ENCODE measurements around the gene KPNA3.
A peak's percentile ranks its signal among the peaks of the same experiment; 100 is the strongest.
"Not testable (repeated sequence)": the region's sequence is repeated elsewhere in the genome, so short reads cannot be mapped to it uniquely, and the experiment has no call there.

The KPNA3 gene, protein sequence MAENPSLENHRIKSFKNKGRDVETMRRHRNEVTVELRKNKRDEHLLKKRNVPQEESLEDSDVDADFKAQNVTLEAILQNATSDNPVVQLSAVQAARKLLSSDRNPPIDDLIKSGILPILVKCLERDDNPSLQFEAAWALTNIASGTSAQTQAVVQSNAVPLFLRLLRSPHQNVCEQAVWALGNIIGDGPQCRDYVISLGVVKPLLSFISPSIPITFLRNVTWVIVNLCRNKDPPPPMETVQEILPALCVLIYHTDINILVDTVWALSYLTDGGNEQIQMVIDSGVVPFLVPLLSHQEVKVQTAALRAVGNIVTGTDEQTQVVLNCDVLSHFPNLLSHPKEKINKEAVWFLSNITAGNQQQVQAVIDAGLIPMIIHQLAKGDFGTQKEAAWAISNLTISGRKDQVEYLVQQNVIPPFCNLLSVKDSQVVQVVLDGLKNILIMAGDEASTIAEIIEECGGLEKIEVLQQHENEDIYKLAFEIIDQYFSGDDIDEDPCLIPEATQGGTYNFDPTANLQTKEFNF

DNA sequence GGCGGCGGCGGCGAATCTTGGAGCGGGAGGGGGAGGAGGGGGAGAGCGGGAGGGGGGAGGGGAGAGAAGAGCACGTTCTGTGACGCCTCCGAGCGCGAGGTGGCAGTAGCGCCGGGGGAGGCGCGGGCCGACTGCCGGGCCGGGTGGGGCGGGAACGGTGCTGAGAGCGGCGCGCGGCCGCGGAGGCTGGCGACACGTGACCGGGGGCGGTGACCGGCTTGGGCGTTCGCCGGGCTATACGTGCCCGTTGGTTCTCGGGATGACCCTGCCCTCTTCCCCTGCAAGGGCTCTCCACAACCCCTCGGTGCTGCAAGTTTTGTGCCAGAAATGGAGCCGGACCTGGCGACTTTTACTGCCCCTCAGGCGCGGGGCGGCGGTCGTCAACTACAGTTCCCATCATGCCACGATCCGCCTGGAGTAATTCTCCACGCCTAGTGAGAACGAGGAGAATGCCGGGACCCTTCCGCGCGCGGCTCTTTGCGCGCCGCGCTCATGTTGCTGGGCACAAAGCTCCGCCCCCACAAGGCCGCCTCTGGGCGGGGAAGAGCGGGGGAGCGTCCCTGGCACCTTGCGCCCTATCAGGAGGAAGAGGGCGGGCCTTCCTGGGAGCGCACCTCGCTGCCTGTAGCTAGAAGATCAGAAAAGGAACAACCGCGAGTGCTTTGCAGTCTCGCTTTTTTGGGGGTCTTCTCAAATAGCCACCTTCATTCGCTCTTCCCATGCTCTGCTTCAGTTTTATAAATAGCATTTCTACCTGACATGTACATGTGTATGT, at the start of gene KPNA3:
Gene KPNA3, minus strand, starts transcription at position 133 of the 775 bp plus-strand sequence. CDS start 176 bp downstream, outside the sequence.
- FAIRE-seq: peak; percentile 91

DNA sequence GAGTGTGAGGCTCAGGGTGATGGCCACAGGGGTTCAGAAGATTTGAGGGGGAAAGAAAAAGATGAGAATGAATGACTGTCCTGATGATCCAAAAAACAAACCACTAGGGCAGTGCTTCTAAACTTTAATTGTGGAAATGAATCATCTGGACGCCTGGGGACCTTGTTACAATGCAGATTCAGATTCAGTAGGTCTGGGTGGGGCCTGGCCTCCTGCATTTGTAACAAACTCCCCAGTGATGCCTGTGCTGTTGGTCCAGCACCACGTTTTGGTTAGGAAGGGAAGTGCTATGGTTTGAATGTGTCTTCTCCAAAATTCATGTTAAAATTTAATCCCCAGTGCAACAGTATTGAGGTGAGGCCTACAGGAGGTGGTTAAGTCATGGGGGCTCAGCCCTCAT, 49.5 kb upstream of the KPNA3 start:
- FAIRE-seq: no peak

DNA sequence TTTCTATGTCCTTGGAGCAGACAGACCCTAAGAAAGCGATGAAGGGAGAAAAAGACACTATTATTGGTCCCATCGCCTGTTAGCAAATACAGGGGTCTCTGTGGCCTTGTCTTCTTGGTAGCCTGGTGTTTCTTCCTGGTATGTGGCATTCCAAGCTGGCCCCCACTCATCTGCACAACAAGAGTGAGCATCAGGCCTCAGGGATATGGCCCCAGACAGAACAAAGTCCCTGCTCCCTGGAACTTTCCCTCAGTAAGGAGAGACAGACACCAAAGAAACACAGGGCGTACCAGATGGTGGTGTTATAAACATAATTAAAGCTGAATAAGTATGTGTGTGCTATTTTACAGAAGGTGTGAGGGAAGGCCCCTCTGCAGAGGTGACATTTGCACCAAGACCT, 48.2 kb upstream of the KPNA3 start:
- no peak for FAIRE-seq

DNA sequence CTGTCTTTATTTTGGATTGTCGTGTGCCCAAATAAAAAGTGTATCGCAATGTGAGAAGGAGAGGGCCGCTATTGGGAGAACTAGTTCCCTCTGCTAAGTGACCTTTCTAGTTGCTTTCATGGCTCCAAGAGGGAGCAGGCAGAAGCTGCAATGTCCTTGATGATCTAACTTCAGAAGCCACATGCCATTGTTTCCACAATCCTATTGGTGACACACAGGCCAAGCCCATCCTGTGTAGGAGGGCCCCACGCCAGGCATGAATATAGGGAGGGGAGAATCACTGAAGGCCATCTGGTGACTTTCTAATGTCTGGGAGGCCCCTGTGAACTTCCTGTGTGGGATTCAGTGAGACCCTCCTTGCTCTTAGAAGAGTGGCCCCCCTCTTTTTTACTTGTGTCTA, 47.8 kb upstream of the KPNA3 start:
- no peak for FAIRE-seq

DNA sequence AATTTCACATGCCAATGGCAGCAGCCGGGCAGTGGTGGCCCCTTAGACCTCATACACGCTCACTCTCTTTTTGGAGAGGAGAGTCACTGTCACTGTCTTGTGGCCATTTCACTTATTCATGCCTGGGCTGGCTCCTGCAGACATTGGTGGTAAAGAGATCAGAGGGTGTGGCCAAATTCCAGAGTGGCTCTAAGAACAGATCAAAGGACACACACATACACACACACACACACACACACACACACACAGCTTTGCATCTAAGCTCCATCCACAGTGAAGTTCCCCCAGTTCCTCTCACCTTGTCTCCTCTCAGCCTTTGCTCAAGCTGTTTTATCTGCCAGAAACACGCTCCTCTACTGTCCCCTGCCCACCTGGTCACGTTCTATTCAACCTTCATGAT, 46.5 kb upstream of the KPNA3 start:
- no peak for FAIRE-seq

DNA sequence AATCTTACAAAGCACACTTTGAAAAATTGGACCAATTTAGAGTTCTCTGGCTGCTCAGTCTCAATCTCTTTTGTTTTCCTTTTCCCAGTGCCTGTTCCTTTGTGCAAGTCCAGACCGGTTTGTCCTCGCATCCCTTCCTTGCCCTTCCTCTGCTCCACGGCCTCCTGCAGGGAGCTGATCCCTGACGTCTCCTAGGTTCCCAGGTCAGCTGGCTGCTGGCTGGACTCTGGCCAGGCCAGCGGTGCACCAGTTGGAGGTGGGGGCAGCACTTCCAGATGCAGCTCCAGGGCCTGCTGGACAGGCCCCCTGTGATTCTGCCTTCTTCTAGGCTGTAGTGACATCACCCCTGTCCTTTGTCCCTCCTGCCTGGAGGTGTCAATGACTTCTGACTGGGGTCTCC, 44.0 kb upstream of the KPNA3 start:
- FAIRE-seq: no peak

DNA sequence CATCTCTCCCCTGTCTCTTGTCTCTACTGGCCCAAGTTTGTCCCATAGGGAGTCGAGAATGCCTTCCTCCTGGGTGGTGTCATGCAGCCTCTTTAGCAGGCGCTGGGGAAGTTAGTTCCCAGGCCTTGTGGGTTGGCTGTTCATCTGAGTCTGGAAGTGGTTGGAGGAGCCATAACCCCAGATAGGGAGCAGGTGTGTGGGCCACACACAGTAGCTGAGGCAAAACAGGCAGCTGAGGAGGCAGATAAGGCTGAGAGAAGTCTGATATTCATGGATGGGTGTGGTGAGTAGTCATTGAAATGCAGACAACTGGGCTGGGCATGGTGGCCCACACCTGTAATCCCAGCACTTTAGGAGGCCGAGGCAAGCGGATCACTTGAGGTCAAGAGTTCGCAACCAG, 40.9 kb upstream of the KPNA3 start:
- no peak for FAIRE-seq

DNA sequence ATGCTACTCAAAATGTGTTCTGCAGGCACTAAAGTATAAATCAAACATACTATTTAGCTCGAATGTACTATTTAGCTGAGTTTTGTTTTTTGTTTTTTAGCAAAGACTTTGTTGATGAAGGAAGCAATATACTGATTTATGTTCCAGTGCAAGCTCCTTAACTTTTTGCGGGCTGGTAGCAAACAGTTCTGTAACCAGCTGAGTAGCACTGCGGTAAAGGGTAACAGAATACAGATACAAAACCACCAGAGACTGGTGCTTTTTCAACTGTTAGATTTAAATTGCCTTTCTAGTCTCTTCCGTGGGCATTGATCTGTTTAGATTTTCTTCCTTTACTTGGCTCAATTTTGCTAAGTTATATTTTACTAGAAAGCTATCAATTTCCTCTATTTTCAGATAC, 39.0 kb upstream of the KPNA3 start:
- no peak for FAIRE-seq

DNA sequence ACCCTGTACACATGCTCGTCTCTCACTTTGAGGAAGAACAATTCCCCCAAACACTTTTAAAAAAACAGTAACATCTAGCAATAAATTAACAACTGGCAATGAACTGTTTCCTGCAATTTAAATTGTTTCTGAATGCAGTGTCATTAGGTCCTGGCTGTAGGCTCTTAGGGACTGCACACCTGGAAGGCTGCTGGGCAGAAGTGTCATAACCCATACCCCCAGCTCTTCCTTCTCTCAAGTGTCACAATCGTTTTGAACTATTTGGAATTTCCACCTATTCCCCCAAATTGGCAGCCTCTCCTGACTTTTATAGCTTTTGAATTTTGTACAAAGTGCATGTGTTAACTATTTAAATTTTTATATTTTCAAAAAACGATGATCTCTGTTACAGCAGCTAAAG, 38.2 kb upstream of the KPNA3 start:
- FAIRE-seq: no peak

DNA sequence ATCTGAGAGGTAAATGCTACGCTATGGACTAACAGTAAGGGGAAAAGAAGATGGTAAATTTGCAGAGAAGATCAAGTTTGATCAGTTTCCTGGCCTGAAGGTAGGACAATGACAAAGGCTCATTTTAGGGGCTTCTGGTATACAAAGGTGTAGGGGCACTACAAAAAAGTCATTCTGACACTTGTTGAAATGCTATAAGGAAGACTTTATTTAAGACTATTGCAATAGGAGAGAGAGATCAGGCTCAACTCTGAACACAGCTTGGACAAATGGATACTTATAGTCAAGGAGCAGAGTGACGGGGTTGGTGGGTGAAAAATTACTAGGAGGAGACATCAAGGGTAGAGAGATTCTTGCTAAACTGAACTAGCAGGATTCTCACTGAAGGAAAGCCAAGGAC, 37.2 kb upstream of the KPNA3 start:
- FAIRE-seq: no peak

DNA sequence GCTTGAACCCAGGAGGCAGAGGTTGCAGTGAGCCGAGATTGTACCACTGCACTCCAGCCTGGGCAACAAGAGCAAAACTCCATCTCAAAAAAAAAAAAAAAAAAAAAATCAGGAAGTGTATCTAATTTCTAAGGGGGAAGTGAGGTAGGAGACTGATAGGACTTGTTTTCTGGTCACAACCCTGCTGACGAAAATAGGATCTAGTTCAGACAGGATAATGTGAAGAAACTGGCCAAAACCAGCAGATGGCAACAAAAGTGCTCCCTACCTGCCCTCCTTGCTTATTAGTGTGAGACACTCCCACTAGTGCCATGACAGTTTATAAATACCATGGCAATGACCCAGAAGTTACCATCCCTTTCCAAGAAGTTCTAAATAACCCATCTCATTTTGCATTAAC, 36.0 kb upstream of the KPNA3 start:
- FAIRE-seq: no peak

DNA sequence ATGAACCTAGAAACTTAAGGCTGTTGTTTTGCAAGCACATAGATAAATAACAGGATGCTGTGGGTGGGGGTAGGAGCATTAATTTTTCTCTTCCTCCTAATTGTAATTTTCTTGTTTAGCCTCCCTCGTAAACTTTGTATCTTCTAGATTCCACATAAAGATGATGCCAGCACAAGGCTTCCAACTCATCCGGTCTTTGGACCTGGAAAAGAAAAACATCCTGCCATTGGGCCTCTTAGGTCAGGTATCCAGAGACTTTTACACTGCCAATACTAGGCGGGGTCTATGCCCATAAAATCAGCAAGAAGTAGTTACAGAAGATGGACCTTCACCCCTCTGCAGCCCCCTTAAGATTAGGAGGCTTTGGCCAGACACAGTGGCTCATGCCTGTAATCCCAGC, 35.4 kb upstream of the KPNA3 start:
- FAIRE-seq: no peak

DNA sequence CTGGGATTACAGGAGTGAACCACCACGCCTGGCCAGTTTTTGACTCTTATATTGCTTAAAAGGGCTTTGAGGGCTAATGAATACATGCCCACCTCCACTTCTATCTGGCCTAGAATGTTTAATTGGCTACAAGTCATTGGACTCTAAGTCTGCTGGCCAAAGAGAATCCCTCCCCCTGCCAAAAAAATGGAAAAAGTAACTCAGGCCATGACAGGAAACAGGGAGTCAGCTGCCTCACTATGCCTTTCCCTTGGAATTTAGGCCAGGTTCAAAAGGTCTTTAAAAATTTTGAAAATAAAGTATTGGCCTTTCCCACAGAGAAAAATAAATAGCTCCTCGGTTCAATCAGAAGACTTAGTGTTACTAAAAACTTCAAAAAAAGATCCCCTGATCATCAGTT, 34.9 kb upstream of the KPNA3 start:
- no peak for FAIRE-seq

DNA sequence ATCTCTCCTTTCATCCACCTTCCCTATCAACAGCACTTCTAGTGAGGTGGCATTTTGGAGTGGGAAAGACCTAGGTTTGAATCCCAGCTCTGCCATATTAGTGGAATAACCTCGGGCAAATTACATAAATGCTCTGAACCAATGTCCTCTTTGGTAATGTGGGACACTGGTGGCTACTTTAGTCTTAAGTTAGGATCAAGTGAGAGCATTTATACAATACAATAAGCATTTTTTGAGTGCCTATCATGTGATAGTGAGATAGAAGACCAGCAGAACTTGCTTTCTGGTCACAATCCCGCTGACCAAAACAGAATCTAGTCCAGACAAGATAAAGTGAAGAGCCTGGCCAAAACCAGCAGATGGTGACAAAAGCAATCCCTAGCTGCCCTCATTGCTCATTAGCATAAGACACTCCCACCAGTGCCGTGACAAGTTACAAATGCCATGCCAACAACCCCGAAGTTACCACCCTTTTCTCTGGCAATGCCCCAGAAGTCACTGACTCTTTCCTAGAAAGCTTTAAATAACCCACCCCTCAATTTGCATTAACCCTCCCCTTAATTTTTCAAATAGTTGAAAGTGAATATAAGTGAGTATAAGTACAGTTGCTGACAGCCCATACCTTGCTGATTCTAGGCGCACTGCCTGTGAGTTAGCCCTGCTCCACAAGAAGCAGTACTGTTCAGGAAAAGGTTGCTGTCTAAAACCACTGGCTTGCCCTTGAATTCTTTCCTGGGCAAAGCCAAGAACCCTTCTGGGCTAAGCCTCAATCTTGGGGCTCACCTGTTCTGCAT, 28.9 kb upstream of the KPNA3 start:
- FAIRE-seq: no peak

DNA sequence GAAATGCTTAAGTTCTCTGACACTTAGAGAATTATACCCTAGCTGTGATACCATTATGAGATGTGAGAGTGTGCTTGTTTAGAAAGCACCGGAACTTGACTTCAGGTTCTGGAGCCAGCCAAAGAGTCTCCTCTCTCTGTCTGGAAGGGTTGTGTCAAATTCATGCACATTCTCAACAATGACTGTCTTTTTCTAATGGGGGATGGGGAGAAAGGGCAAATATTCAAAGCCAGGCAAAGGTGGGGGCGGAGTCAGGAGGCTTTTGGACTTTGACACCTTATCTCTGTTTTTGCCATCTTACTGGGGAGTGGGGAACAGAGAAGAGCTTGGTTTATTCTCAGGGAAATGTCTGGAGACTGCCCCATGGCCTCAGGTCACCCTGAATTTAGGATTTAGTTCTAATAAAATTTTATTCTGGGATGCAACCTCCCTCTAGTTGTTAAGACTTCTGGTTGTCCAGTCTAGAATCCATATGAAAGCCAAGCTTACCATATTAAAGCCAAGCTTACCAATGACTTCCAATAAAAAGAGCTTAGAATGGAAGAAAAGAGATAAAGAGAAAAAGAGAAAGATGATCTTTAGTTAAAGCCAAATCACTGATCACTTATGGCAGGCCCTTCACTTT, 28.2 kb upstream of the KPNA3 start:
- no peak for FAIRE-seq

DNA sequence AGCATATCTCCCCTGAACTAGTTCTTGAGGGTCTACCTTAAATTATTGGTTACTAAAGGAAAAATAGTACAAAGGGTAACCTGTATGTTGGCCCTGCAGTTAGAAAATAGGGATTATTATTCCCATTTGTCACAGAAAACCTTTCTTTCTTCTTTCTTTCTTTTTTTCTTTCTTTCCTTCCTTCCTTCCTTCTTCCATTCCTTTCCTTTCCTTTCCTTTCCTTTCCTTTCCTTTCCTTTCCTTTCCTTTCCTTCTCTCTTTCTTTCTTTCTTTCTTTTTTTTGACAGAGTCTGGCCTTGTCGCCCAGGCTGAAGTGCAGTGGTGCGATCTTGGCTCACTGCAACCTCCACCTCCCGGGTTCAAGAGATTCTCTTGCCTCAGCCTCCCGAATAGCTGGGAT, 23.6 kb upstream of the KPNA3 start:
- FAIRE-seq: not testable (repeated sequence)

DNA sequence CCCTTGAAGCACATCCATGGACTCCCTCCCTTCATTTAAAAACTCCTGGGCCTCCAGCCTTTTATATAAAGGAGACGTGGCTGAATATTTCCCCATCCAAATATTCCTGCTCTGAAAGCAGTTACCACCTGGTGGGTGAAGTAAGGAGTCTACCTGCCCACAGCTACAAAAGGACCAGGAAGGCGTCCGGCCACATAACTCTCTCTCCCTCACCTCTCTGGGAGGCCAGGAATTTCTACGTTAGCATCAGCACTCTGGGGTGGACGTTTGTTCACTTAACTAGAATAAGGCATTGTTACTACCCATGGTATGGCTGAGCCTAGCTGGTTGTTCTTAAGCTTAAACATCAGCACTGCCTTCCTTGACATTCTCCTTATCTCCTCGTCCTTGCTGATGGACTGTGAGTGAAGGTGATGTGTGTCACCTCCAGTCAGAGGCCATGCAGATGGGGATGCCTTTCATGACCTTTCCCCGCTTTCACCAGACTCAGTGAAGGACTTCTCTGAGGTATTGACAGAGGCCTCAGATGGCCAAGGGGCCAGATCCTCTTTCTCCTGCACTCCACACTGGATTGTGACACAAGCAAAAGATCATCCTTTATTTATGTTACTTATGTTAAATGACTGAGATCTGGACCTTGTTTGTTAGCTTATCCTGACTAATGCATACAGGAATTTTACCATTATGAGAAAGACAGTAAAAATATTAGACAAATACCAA, 22.2 kb upstream of the KPNA3 start:
- no peak for FAIRE-seq

DNA sequence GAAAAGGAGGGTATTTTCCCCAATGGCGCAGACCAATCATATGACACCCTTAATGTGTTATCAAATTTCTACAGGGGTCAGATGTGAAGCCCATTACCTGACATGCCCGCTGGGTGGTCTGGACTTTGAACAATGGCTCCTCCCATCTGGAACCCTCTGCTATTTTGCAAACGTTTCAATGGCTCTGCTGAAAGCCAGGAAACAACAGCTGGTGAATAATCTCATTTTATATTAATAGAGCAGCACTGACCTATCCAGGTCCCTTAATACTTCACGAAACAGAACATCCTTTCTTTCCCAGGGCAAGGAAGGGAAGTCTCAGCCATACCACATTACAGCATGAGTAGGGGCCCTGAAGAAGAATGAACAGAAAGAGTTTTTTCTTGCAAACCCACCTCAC, 20.3 kb upstream of the KPNA3 start:
- no peak for FAIRE-seq

DNA sequence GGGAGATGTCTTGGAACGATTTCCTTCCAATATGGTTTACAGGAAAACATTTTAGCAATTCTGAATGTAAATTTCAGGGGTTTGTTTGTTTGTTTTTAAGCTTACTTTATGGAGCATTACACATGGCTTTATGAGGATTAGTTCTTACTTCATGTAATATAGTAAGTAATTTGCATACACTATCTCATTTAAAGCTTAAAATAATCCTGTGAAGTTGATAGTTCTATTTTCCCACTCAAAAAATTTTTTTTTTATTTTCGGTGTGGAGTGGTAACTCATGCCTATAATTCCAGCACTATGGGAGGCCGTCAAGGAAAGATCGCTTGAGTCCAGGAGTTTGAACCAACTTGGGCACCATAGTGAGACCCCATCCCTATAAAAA, 19.0 kb upstream of the KPNA3 start:
- FAIRE-seq: no peak

DNA sequence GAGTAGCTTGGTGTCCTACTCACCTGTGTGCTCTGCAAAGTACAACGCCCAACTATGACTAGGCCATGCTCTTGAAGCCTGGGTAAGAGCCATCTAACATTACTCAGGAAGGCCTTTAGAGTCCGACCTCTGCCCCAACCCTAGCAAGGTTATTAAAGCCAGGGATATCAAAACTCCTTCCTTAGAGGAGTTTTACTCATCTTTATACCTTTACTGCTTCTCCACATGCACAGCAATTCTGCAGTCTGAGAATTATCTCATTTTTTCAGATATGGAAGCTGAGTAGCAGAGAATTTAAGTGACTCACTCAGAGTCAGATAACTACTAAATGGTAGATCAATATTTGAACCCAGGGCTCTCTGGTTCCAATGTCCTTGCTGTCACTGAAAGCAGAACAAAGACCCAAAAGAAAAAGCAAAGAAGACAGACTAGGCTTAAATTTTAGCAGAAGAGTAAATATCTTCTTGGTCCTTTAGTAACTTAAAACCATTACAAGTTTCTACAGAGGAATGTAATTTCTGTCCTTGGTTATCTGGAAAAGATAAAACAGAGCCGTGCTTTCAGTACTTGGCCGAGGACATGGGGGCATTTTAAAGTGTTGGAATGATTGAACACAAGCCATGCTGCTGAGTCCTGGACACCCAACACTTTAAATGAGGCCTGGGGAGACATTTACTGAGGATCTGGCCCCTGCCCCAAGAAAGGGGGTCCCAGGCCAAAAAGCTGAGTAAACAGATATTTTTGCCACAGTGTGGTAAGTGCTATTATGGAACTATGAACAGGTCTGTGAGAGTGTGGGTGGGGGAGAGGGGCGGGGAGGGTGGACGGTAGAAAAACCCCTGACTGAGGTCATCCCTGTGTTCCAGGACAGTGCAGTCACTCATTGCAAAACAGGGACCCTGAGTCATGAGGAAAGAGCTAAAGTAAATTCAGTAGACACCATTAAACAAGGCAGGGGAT, 18.4 kb upstream of the KPNA3 start:
- no peak for FAIRE-seq

DNA sequence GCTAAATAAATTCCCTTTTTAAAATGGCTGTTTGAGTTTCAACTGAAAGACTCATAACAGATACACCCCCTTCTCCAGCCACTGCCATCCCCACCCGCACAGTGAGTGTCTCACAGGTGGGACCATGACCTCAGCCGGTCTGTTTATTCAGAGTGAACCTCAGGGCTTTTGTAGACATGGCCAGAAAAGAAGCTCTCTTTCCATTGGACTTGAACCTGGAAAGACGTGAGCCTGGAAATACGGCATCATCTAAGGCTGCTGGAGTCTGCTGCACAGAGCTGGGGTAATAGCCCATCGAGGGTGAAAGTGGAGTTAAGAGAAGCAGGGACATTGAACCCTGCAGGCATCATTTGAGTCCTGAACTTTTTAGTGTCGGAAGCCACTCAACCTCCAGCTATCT, 15.2 kb upstream of the KPNA3 start:
- FAIRE-seq: no peak

Measured in endometrium (tissue), 2 donors.